Psoas muscle (tissue), 8 donors: ENCODE measurements around the gene MBTD1. TPM values are rescaled to one million over a fixed set of nuclear protein-coding genes. Genes with fewer than 3 reads are reported as not detected.

Source experiments
- ATAC-seq, 4 donors: fragments of 200-7000 bp; cut with Tn5 transposase; one replicate each; pipeline ENCODE4 v1.9.1; 2020; ENCODE audit warnings: moderate library complexity in 3 of 4, mild to moderate bottlenecking in 2 of 4
- DNase-seq, 2 donors: peaks; one replicate each; pipeline ENCODE4 v3.0.0-alpha.2; 2020
- H3K27ac ChIP-seq: fragments of 200-600 bp; one replicate; pipeline ENCODE4 v1.8.0; 2022
- H3K27me3 ChIP-seq, 3 donors: fragments of 200-600 bp in 1 of 3; one replicate each; pipeline versions ENCODE4 v1.6.1 to v1.8.0; 2013 to 2022; ENCODE audit warnings: low read length in 2 of 3, mild to moderate bottlenecking in 2 of 3, moderate library complexity in 1 of 3; ENCODE audit not compliant: insufficient read depth in 3 of 3
- H3K36me3 ChIP-seq, 2 donors: fragments of 200-600 bp in 1 of 2; one replicate each; pipeline versions ENCODE4 v1.6.1 to v1.8.0; 2013 to 2022; ENCODE audit warnings: low read depth in 1 of 2, mild to moderate bottlenecking in 1 of 2, moderate library complexity in 1 of 2; ENCODE audit not compliant: insufficient read depth in 1 of 2
- H3K4me1 ChIP-seq: fragments of 200-600 bp; one replicate; pipeline ENCODE4 v1.8.0; 2022
- H3K4me3 ChIP-seq: fragments of 200-600 bp; one replicate; pipeline ENCODE4 v1.8.0; 2022; ENCODE audit warnings: mild to moderate bottlenecking
- H3K9me3 ChIP-seq: fragments of 200-600 bp; one replicate; pipeline ENCODE4 v1.8.0; 2022
- CTCF ChIP-seq: fragments of 200-600 bp; IDR thresholded peaks from one replicate; pipeline ENCODE4 v1.8.0; 2022; ENCODE audit warnings: antibody characterized with exemption
- WGBS, 3 donors: extraction: QIAGEN DNeasy Blood & Tissue Kit; methylation state at CpG; one replicate each; pipeline versions ENCODE4 v1.1.6 to v1.1.7; 2013; 5-methylcytosine and 5-hydroxymethylcytosine counted together
- intact Hi-C, 2 donors: fragments of 100-400 bp; cut with DNase I; formaldehyde crosslinking; loops; one replicate each; pipeline versions ENCODE4 v1.11.0 to v1.14.2; 2022
- polyA plus RNA-seq, 3 donors: library from polyadenylated mRNA; stranded (reverse); fragments of 200-250 nt; gene quantifications; one replicate each; pipeline ENCODE4 v1.2.3, GENCODE V29; 2013
- total RNA-seq, 4 donors: library from RNA; stranded (reverse); fragmentation: NEBNext Ultra II Directional in 2 of 4; extraction: Animal tissue kit (Norgen Biotek cat#: 25700) in 2 of 4; gene quantifications; one replicate each; pipeline versions ENCODE4 v1.2.1 to v1.2.4, GENCODE V29; 2021 to 2023
- donor health status: healthy with polysubstance abuse.
- donor health status: DM: no; HTN: no; CAD: no; lungs with moderate emphysema.
- donor health status: Bipolar disorder and iron deficiency.
- donor health status: healthy.
- donor health status: DM: yes; HTN: yes; CAD: no.
- donor health status: DM: no; HTN: no; CAD: no.
- donor health status: DM: no; HTN: no; CAD: no.
- donor health status: DM: yes; HTN: yes; CAD: no.

Gene MBTD1
- total and polyA plus RNA-seq, 7 donors = 2.7 to 7.2 (median 5.7) TPM

GRCh38 chr17:51244041-51244440, 15.8 kb downstream of the MBTD1 start:
- no peaks in the 10 kb centered on the region for H3K9me3 ChIP-seq
- WGBS, 3 donors = 84 to 87% (median 84%) methylated on average over 4 of the region's 4 CpGs
- peaks cover 0 to 15% of the 10 kb centered on the region in 2 donors for H3K36me3 ChIP-seq
- DNase-seq = no peak
- H3K27ac ChIP-seq = no peak overlapping the region
- no peaks in the 10 kb centered on the region for H3K27me3 ChIP-seq
- H3K4me1 ChIP-seq = no peaks in the 10 kb centered on the region
- ATAC-seq = no peak
- intact Hi-C loops = no loop called here
- no peak for TF ChIP-seq CTCF
- no peak overlapping the region for H3K4me3 ChIP-seq

GRCh38 chr17:51240275-51240674, 19.6 kb downstream of the MBTD1 start:
- 92 to 95% (median 93%) methylated on average over 2 of the region's 2 CpGs for WGBS, 3 donors
- no peak for ATAC-seq
- Histone ChIP-seq H3K9me3 (no peaks in the 10 kb centered on the region), H3K27ac (no peak overlapping the region), H3K27me3 (no peaks in the 10 kb centered on the region), H3K36me3 (no peaks in the 10 kb centered on the region), H3K4me3 (no peak overlapping the region), H3K4me1 (no peaks in the 10 kb centered on the region)
- intact Hi-C loops = no loop called here
- DNase-seq = no peak
- TF ChIP-seq CTCF = no peak

- 89 to 95% (median 91%) methylated on average over 6 of the region's 6 CpGs for WGBS, 3 donors
- no peaks in the 10 kb centered on the region for H3K36me3 ChIP-seq
- no peaks in the 10 kb centered on the region for H3K9me3 ChIP-seq
- no peak overlapping the region for H3K4me3 ChIP-seq
- H3K27me3 ChIP-seq = no peaks in the 10 kb centered on the region
- no peak for ATAC-seq
- H3K27ac ChIP-seq = no peak overlapping the region
- intact Hi-C loops = no loop called here
- no peak for DNase-seq
- TF ChIP-seq CTCF = no peak
- H3K4me1 ChIP-seq = no peaks in the 10 kb centered on the region
These were observed 21.5 kb downstream of the MBTD1 start for GRCh38 chr17:51238255-51238887.

- no peaks in the 10 kb centered on the region for H3K4me1 ChIP-seq
- no peaks in the 10 kb centered on the region for H3K9me3 ChIP-seq
- H3K36me3 ChIP-seq = no peaks in the 10 kb centered on the region
- no peak for DNase-seq
- ATAC-seq = no peak
- WGBS, 3 donors = 81 to 98% (median 89%) methylated on average over 5 to 6 of the region's 6 CpGs
- no peak for TF ChIP-seq CTCF
- no peaks in the 10 kb centered on the region for H3K27me3 ChIP-seq
- intact Hi-C loops = no loop called here
- H3K4me3 ChIP-seq = no peak overlapping the region
- no peak overlapping the region for H3K27ac ChIP-seq
These were observed 25.7 kb downstream of the MBTD1 start for GRCh38 chr17:51234162-51234561.

- DNase-seq = no peak
- H3K27ac ChIP-seq = no peak overlapping the region
- H3K9me3 ChIP-seq = no peaks in the 10 kb centered on the region
- no peak overlapping the region for H3K4me3 ChIP-seq
- ATAC-seq = no peak
- WGBS, 3 donors = 89 to 92% (median 90%) methylated on average over 4 of the region's 4 CpGs
- H3K27me3 ChIP-seq = no peaks in the 10 kb centered on the region
- no peak for TF ChIP-seq CTCF
- intact Hi-C loops = no loop called here
- no peaks in the 10 kb centered on the region for H3K4me1 ChIP-seq
- H3K36me3 ChIP-seq = no peaks in the 10 kb centered on the region
These were observed 27.9 kb downstream of the MBTD1 start for GRCh38 chr17:51231999-51232398.
